Naive thymus-derived CD4-positive, alpha-beta T cell (primary cell): ENCODE results near the gene SORCS2. TPM values are rescaled to one million over a fixed set of nuclear protein-coding genes. Genes with fewer than 3 reads are reported as not detected.

ENCODE experiments used
- ATAC-seq: fragments of 150-1000 bp; cut with Tn5 transposase; 2 replicates; pipeline ENCODE4 v1.10.0; 2021; ENCODE audit warnings: mild to moderate bottlenecking, moderate library complexity
- CTCF ChIA-PET: fragments of 350-600 bp; sonication (Branson Sonifier 250); formaldehyde crosslinking; loops from one replicate; lab custom pipeline; 2021; ENCODE audit warnings: antibody characterized with exemption; lab: Charles Lee
- POLR2A ChIA-PET: fragments of 350-600 bp; sonication (Branson Sonifier 250); formaldehyde crosslinking; loops from one replicate; lab custom pipeline; 2021; ENCODE audit warnings: antibody characterized with exemption, inconsistent platforms; lab: Charles Lee
- DNase-seq, 9 donors: peaks; one replicate each; pipeline versions ENCODE4 v3.0.0 to v3.0.0-alpha.2; 2020 to 2022; ENCODE audit warnings: mixed read lengths in 1 of 9
- H3K27ac ChIP-seq: one replicate; pipeline ENCODE4 v1.7.0; 2013; ENCODE audit warnings: mild to moderate bottlenecking, low read depth, low read length, moderate library complexity
- H3K27me3 ChIP-seq, 2 donors: one replicate each; pipeline ENCODE4 v1.7.0; 2013; ENCODE audit warnings: low read length in 2 of 2, mild to moderate bottlenecking in 2 of 2, moderate library complexity in 2 of 2; ENCODE audit not compliant: control insufficient read depth in 2 of 2, insufficient read depth in 2 of 2
- H3K36me3 ChIP-seq, 3 experiments: 1 replicate in 2 of 3; 2 replicates in 1 of 3; pipeline ENCODE4 v1.7.0; 2013; ENCODE audit warnings: low read length in 3 of 3, mild to moderate bottlenecking in 3 of 3, moderate library complexity in 1 of 3; ENCODE audit not compliant: insufficient read depth in 3 of 3, control insufficient read depth in 2 of 3
- H3K4me1 ChIP-seq, 2 donors: one replicate each; pipeline ENCODE4 v1.7.0; 2013; ENCODE audit warnings: low read length in 2 of 2, mild to moderate bottlenecking in 2 of 2, moderate library complexity in 1 of 2; ENCODE audit not compliant: control insufficient read depth in 2 of 2, insufficient read depth in 2 of 2
- H3K4me3 ChIP-seq: 2 replicates; pipeline ENCODE4 v1.7.0; 2013; ENCODE audit warnings: mild to moderate bottlenecking, low read length
- H3K9me3 ChIP-seq, 3 experiments: 1 replicate in 2 of 3; 2 replicates in 1 of 3; pipeline ENCODE4 v1.7.0; 2013; ENCODE audit warnings: low read length in 3 of 3; ENCODE audit not compliant: control insufficient read depth in 2 of 3
- H3K27ac Mint-ChIP-seq, 9 donors: one replicate each; pipeline ENCODE4 v1.8.0; 2020 to 2022; ENCODE audit warnings: mixed read lengths in 9 of 9, mild to moderate bottlenecking in 8 of 9, moderate library complexity in 5 of 9, inconsistent platforms in 2 of 9
- H3K27me3 Mint-ChIP-seq, 5 donors: one replicate each; pipeline ENCODE4 v1.8.0; 2021 to 2022; ENCODE audit warnings: mixed read lengths in 5 of 5, mild to moderate bottlenecking in 1 of 5
- H3K36me3 Mint-ChIP-seq, 5 donors: one replicate each; pipeline ENCODE4 v1.8.0; 2020 to 2022; ENCODE audit warnings: mixed read lengths in 5 of 5, mild to moderate bottlenecking in 3 of 5, inconsistent platforms in 1 of 5
- H3K4me1 Mint-ChIP-seq, 7 donors: one replicate each; pipeline ENCODE4 v1.8.0; 2020 to 2022; ENCODE audit warnings: mixed read lengths in 7 of 7, mild to moderate bottlenecking in 3 of 7, inconsistent platforms in 1 of 7
- H3K4me3 Mint-ChIP-seq, 10 donors: one replicate each; pipeline ENCODE4 v1.8.0; 2020 to 2022; ENCODE audit warnings: mild to moderate bottlenecking in 10 of 10, mixed read lengths in 10 of 10, moderate library complexity in 6 of 10, inconsistent platforms in 2 of 10
- H3K9me3 Mint-ChIP-seq, 11 donors: one replicate each; pipeline ENCODE4 v1.8.0; 2020 to 2022; ENCODE audit warnings: mixed read lengths in 11 of 11, mild to moderate bottlenecking in 4 of 11, inconsistent platforms in 1 of 11, moderate library complexity in 1 of 11
- intact Hi-C, 2 donors: fragments of 100-400 bp; cut with micrococcal nuclease; formaldehyde crosslinking; loops; one replicate each; pipeline ENCODE4 v1.15.1; 2023
- polyA plus RNA-seq, 2 donors: library from polyadenylated mRNA; unstranded; fragments of 300-500 nt; fragmentation: Illumina TruSeq; gene quantifications; one replicate each; pipeline ENCODE4 v1.2.3, GENCODE V29; 2021
- total RNA-seq, 6 experiments: library from RNA in 5 of 6; stranded (reverse) in 5 of 6; gene quantifications; 1 replicate in 5 of 6; 2 replicates in 1 of 6; pipeline ENCODE4 v1.2.3 and lab custom pipeline; 2021 to 2026

Gene SORCS2
- total and polyA plus RNA-seq, 7 experiments from 2014 or later: 0.10 TPM; not detected in 6

DNA sequence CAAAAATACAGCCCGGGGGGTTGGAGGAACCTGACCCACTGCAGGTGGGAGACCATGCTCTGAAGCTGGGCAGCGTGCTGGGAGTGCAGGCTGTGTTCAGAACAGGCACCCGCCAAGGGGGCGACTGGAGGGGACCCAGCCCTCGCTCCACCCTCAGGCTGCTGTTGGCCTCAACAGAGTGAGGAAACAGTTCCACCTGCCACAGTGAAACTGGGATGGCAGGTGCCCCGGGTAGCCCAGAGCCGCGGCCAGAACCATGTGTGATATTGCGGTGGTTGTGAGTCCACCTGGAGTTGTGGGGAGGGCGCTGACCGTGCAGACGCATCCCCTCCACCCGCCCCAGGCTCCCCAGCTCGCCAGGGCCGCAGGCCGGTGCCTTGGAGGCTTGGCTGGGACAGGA is 288.1 kb downstream of the SORCS2 start:
- Histone ChIP-seq H3K9me3 (no peaks in the 10 kb centered on the region), H3K27me3 (no peaks in the 10 kb centered on the region), H3K36me3 (no peaks in the 10 kb centered on the region), H3K4me1 (no peaks in the 10 kb centered on the region), H3K27ac (no peak overlapping the region), H3K4me3 (no peak overlapping the region)
- CTCF ChIA-PET: no interaction called here
- Mint-ChIP-seq H3K27me3 (peaks cover 0 to 7% (median 5%) of the 10 kb centered on the region in 5 donors), H3K36me3 (no peaks in the 10 kb centered on the region), H3K9me3 (peaks cover 0 to 11% (median 0%) of the 10 kb centered on the region in 11 donors), H3K4me1 (peaks cover 0 to 2% (median 0%) of the 10 kb centered on the region in 7 donors), H3K4me3 (no peak overlapping the region), H3K27ac (no peak overlapping the region)
- ATAC-seq: no peak
- DNase-seq: no peak
- intact Hi-C loops: no loop called here
- POLR2A ChIA-PET: no interaction called here

DNA sequence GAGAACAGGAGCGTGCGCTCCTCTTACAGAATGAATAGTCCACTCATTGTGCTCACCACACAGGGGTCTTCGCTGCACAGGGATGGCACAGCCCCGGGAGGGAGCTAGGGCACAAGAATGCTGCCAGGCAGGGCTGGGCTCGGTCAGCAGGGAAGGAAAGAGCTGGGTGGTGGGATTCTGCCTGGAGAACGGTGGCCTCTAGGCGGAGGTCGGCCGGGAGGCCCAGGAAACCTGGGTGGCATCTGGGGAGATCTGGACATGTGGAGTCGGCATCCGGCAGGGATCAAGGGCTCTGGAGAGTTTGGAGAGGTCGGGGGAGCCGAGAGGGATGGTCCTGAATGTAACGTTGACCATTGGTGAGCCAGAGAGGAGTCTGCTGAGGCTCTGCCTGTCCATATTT is 288.9 kb downstream of the SORCS2 start:
- Histone ChIP-seq H3K4me3 (no peak overlapping the region), H3K4me1 (no peaks in the 10 kb centered on the region), H3K36me3 (no peaks in the 10 kb centered on the region), H3K27me3 (no peaks in the 10 kb centered on the region), H3K27ac (no peak overlapping the region), H3K9me3 (no peaks in the 10 kb centered on the region)
- Mint-ChIP-seq H3K36me3 (no peaks in the 10 kb centered on the region), H3K27ac (no peak overlapping the region), H3K4me3 (no peak overlapping the region), H3K4me1 (peaks cover 0 to 2% (median 0%) of the 10 kb centered on the region in 7 donors), H3K9me3 (peaks cover 0 to 11% (median 0%) of the 10 kb centered on the region in 11 donors), H3K27me3 (peaks cover 0 to 9% (median 5%) of the 10 kb centered on the region in 5 donors)
- DNase-seq: no peak
- ChIA-PET POLR2A (no interaction called here), CTCF (no interaction called here)
- no peak for ATAC-seq
- intact Hi-C loops: no loop called here

DNA sequence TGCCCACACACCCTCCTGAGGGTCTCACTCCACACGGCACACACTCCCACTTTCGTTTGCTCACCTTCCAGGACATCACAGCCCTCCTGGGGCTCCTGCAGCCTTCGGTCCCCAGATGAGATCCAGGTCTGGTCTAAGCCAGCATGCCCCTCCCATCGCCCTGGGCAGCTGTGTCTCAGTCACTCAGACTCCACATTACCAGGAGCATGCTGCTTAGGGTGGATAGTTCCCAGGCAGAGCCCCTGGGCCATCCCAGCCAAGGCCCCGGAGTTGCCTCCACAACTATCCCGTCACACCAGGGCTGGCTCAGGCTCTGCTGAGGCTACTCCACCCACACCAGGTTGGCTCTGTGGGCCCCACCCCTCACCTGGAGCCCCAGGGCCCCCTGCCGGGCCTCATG is 292.8 kb downstream of the SORCS2 start:
- Histone ChIP-seq H3K4me1 (no peaks in the 10 kb centered on the region), H3K36me3 (no peaks in the 10 kb centered on the region), H3K27ac (no peak overlapping the region), H3K4me3 (no peak overlapping the region), H3K9me3 (no peaks in the 10 kb centered on the region), H3K27me3 (no peaks in the 10 kb centered on the region)
- peaks cover 0 to 10% (median 0%) of the 10 kb centered on the region in 11 donors for H3K9me3 Mint-ChIP-seq
- ChIA-PET POLR2A (no interaction called here), CTCF (no interaction called here)
- no peak overlapping the region for H3K4me3 Mint-ChIP-seq
- no peaks in the 10 kb centered on the region for H3K4me1 Mint-ChIP-seq
- ATAC-seq (no peak), DNase-seq (no peak)
- H3K27ac Mint-ChIP-seq: no peak overlapping the region
- no peaks in the 10 kb centered on the region for H3K36me3 Mint-ChIP-seq
- H3K27me3 Mint-ChIP-seq: peaks cover 7 to 31% (median 16%) of the 10 kb centered on the region in 5 donors
- intact Hi-C loops: no loop called here

DNA sequence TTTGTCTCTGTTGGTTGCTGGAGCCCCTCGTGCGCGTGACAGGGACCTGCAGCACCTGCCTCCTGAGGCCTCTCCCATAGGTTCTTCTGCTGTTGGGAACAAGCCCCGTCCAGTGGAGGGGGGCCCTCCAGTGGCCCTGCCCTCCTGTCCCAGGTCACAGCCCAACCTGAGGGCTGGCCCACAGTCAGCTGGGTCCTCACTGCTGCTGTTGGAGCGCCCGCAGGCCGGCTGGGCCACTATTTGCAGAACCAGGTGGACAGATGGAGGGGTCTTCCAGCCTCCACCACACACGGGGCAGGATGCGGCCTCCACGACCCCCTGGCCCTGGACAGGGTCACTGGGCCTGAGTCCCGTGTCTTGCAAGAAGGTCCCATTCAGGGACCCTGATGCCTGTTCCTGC is 293.8 kb downstream of the SORCS2 start:
- H3K9me3 Mint-ChIP-seq: peaks cover 0 to 7% (median 0%) of the 10 kb centered on the region in 11 donors
- no peak overlapping the region for H3K4me3 Mint-ChIP-seq
- Histone ChIP-seq H3K27ac (no peak overlapping the region), H3K4me3 (no peak overlapping the region), H3K9me3 (no peaks in the 10 kb centered on the region), H3K4me1 (no peaks in the 10 kb centered on the region), H3K36me3 (no peaks in the 10 kb centered on the region), H3K27me3 (no peaks in the 10 kb centered on the region)
- no peaks in the 10 kb centered on the region for H3K36me3 Mint-ChIP-seq
- DNase-seq (no peak), ATAC-seq (no peak)
- peaks cover 9 to 36% (median 20%) of the 10 kb centered on the region in 5 donors for H3K27me3 Mint-ChIP-seq
- CTCF ChIA-PET: no interaction called here
- POLR2A ChIA-PET: no interaction called here
- no peak overlapping the region for H3K27ac Mint-ChIP-seq
- intact Hi-C loops: no loop called here
- H3K4me1 Mint-ChIP-seq: no peaks in the 10 kb centered on the region

DNA sequence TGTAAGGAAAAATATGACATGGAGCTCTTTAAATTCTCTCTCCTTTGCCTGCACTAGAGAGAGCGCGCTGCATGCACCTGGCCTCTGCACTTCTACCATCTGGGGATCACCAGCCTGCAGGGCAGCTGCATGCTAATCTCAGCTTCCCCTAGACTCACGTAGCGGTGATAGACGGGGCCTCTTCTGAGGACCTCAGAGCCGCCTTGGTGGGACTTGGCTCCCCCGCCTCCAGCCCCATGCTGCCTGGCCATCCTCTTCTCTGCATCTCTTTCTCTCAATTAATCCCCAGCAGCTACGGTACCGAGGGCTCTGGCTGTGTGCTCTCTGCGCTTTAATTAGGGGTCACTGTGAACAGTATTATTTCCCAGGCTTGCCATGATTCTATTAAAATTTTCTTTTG is 295.2 kb downstream of the SORCS2 start:
- Mint-ChIP-seq H3K4me3 (no peak overlapping the region), H3K9me3 (peaks cover 0 to 7% (median 0%) of the 10 kb centered on the region in 11 donors), H3K27ac (no peak overlapping the region), H3K27me3 (peaks cover 10 to 43% (median 21%) of the 10 kb centered on the region in 5 donors), H3K36me3 (peaks cover 0 to 5% (median 0%) of the 10 kb centered on the region in 5 donors), H3K4me1 (no peaks in the 10 kb centered on the region)
- Histone ChIP-seq H3K36me3 (no peaks in the 10 kb centered on the region), H3K27ac (no peak overlapping the region), H3K4me3 (no peak overlapping the region), H3K4me1 (no peaks in the 10 kb centered on the region), H3K9me3 (no peaks in the 10 kb centered on the region), H3K27me3 (no peaks in the 10 kb centered on the region)
- CTCF ChIA-PET: no interaction called here
- intact Hi-C loops: no loop called here
- POLR2A ChIA-PET: no interaction called here
- ATAC-seq: no peak
- DNase-seq: no peak

DNA sequence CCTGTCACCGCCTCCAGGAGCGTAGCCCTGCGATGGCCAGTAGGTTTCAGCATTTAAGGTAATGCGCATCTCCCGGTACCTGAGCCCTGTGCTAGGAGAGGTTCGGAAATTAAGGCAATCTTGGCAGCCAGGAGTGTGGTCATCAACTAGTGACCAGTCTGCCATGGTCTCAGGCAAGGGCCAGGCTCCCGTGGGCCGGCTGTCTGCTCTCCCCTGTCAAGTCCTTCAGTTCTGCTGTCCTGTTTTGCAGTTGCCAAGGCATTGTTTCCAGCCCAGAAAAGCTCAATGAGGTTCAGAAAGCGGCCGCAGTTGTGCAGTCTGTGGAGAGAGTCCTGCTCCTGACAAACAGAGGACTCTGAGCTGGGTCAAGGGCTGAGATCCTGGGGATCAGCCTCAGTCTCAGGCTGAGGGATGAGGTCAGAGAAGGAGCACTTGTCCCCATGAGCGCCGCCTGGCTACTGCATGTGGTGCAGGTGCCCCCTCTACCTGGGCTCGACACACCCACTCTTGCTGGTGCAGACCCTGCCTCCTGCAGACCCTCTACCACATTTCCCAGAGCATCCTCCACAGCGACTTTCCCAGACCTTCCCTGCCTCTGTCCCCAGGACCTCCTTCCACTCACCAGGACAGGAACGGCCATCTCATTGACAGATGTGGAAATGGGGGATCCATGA is 295.8 kb downstream of the SORCS2 start:
- no peak for ATAC-seq

DNA sequence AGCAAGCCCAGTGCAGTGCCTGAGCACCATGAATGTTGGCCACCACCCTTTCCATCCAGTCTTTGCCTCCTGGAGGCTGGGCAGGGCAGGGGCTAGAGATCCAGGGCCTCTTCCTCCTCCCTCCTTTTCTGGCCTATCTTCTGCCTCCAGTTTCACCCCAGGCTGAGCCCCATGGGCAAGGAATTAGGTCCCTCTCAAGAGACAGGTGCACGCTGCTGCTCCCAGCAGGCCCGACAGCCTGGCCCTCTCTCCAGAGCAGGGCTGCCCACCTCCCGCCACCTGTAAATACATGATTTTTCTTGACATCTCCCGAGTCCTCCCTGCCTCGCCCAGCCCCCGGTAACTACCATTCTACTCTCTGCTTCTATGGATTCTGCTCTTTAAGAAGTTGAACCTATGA is 299.6 kb downstream of the SORCS2 start:
- no peaks in the 10 kb centered on the region for H3K4me1 Mint-ChIP-seq
- peaks cover 0 to 5% (median 0%) of the 10 kb centered on the region in 5 donors for H3K36me3 Mint-ChIP-seq
- Histone ChIP-seq H3K27ac (no peak overlapping the region), H3K36me3 (no peaks in the 10 kb centered on the region), H3K9me3 (peaks cover 0 to 6% (median 0%) of the 10 kb centered on the region in 3 experiments), H3K4me3 (no peak overlapping the region), H3K4me1 (no peaks in the 10 kb centered on the region), H3K27me3 (no peaks in the 10 kb centered on the region)
- H3K9me3 Mint-ChIP-seq: peaks cover 0 to 17% (median 0%) of the 10 kb centered on the region in 11 donors
- ChIA-PET CTCF (no interaction called here), POLR2A (no interaction called here)
- no peak overlapping the region for H3K4me3 Mint-ChIP-seq
- DNase-seq: no peak
- no peak for ATAC-seq
- intact Hi-C loops: no loop called here
- H3K27me3 Mint-ChIP-seq: peaks cover 8 to 28% (median 21%) of the 10 kb centered on the region in 5 donors
- H3K27ac Mint-ChIP-seq: no peak overlapping the region

More for the DNA sequence above, 295.8 kb downstream of the SORCS2 start:
- Histone ChIP-seq H3K27ac (no peak overlapping the region), H3K36me3 (no peaks in the 10 kb centered on the region), H3K4me3 (no peak overlapping the region), H3K27me3 (no peaks in the 10 kb centered on the region), H3K4me1 (no peaks in the 10 kb centered on the region), H3K9me3 (peaks cover 0 to 4% (median 0%) of the 10 kb centered on the region in 3 experiments)
- POLR2A ChIA-PET: no interaction called here
- Mint-ChIP-seq H3K36me3 (peaks cover 0 to 5% (median 0%) of the 10 kb centered on the region in 5 donors), H3K4me1 (no peaks in the 10 kb centered on the region), H3K27ac (no peak overlapping the region), H3K4me3 (no peak overlapping the region), H3K27me3 (peaks cover 10 to 43% (median 21%) of the 10 kb centered on the region in 5 donors), H3K9me3 (peaks cover 0 to 13% (median 0%) of the 10 kb centered on the region in 11 donors)
- no peak for DNase-seq
- intact Hi-C loops: no loop called here
- CTCF ChIA-PET: no interaction called here
